DMS53 (cell line): ENCODE data around the gene TAGLN3.

ENCODE experiments used
- DNase-seq: peaks from one replicate; lab custom pipeline; 2025; lab: John Stamatoyannopoulos, UW

TAGLN3 gene

DNA sequence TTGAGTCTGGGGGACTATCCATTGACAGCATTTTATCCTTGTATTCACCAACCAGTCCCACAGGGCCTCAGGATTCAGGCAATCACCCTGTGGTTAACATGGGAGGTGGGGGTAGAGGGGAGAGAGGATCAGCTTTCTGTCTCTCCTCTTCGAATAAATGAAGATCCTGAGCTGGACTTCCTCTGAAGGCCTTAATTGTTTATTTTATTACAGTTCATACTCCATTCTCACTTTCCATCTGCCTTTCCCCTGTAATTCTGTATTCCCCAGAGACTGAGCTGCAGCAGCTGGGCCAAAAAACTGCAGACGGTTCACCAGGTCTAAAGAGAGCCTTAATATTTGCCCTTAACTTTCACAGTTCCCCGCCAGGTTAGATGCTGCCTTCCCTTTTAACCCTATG, 11.9 kb downstream of the TAGLN3 start:
- DNase-seq: no peak

- DNase-seq: no peak
These were observed 12.7 kb downstream of the TAGLN3 start for GRCh38 chr3:112011376-112011940.

- DNase-seq: no peak
These were observed 13.7 kb downstream of the TAGLN3 start for GRCh38 chr3:112012205-112012992.

GRCh38 chr3:112013058-112013783, 14.5 kb downstream of the TAGLN3 start:
- DNase-seq: peak; percentile 85

DNA sequence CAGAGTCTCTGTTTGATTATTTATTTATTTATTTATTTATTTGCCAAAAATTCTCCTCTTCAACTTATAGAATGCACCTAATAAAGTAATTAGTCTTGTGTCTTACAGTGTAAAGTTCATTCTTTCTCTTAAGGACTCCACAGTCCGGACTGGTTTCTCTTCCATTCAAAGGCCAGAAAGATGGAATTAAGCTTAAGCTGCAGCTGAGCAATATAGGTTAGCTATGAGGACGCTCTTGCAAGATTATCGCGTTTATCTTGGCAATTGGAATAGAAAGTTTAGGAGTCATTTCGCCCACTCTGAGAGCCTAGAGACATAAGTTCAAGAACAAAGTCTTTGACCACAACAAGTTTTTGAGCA, 15.0 kb downstream of the TAGLN3 start:
- DNase-seq: no peak

DNA sequence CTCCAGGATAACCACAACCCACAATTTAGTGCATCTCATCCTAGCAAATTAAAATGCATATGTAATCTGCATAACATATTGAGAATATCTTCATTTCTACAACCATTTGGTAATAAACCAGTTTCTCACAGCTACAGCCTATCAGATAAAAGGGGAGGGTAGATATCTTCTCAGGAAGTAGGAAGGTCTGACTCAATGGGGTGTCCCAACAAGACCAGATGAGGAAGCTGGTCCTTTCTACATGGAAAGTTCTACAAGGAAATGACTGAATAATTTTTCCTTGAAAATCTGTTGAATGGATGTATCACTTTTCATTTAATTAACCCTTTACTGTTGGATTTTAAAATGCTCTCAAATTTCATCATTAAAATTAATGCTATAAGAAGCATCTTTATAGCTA, 18.4 kb downstream of the TAGLN3 start:
- no peak for DNase-seq

DNA sequence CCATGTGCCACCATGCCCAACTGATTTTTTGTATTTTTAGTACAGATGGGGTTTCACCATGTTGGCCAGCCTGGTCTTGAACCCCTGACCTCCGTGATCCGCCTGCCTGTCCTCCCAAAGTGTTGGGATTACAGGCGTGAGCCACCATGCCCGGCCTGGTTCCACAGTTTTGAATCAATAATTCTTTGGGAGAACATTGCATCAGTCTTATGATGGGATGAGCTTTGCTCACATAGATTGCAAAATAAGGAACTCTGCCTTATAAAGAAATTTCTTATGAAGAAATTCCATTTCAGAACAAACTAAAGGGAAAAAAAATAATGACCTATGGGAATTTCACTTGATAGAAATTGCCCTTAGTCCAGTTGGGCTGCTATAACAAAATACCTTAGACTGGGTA, 20.0 kb downstream of the TAGLN3 start:
- DNase-seq: no peak

DNA sequence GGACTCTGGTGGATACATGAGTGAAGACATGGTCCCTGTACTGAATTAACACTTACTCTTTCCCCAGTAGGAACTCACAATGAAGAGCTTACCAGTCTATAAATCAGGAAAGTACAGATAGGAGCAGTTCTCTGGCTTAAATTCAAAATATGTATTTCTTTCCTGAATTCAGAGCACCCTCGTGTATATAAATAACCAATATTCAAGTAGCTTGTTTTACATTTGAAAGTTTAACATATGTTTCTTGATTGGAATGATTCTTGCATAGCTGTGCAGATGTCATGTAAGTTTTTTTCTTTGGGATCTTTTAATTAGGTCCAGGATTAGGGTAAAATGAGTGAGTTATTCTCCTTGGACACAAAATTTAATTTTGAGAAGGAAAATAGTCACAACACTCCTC, 21.0 kb downstream of the TAGLN3 start:
- DNase-seq: no peak

DNA sequence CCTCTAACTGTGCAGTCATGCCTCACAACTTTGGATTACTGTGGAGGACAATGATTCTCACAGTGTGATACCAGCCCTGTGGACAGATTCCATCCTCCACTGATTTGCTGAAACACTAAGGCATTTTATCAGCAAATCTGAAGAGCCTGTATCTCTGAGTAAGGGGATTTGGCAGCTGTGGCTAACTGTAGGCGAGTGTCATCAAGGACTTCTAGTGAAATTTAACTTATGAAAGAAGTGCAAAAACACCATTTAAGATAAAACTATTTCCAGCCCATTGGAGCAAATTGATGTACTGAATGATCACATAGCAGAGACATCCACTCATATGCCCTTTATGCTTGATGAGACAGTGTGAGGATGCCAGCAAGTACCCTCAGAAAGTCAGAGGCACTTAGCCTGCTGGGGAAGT, 22.0 kb downstream of the TAGLN3 start:
- DNase-seq: no peak

DNA sequence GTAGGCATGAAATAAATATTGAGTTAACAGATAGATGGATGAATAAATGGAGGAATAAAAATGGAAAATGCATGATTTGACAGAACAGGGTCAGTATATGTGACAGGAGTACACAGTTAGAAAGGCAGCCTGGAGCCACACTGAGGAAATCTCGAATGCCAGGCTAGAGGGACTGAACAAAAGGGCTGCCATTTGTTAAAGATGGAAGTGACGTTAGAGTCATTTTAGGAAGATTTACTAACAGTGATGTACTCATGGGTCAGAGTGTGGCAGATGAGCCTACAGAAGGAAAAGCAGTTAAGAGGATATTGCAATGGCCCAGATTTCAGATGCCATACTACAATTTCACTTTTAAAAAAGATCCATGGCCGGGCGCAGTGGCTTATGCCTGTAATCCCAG, 28.4 kb downstream of the TAGLN3 start:
- no peak for DNase-seq

DNA sequence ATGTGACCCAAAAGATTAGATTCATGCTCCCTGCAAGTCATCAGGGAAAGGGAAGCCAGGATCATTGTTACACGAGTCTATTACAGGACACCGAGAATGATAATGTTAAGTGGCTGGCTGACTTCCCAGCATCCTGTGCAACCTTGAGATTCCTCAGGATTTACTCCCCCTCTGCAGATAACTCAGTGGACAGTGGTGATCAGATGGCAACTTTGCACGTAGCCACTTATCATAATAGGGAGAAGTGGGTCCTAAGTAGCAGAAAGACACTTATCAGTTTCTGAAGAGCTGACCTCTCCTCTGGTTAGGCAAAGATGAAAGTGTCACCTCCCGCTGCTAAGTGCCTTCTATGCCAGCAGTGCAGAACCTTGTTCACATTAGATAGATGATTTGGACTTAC, 29.1 kb downstream of the TAGLN3 start:
- peak; percentile 36 for DNase-seq

DNA sequence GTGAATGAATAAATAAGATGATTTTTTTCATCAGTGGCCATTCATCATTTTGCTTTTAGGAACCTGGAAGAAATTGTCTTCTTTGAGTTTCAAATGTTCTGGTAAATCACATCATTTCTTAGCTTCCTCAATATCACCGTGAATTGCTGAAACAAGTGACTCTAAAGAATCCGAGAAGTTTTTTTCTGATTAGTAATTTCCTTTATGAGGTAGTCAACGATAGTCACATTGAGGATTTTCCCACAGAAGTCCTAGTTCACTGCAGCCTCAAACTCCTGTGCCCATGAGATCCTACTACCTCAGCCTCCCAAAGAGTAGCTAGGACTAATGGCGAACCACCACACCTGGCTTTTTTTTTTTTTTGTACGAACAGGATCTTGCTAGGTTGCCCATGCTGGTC, 32.2 kb downstream of the TAGLN3 start:
- DNase-seq: no peak

GRCh38 chr3:112032098-112032731, 33.5 kb downstream of the TAGLN3 start:
- no peak for DNase-seq

DNA sequence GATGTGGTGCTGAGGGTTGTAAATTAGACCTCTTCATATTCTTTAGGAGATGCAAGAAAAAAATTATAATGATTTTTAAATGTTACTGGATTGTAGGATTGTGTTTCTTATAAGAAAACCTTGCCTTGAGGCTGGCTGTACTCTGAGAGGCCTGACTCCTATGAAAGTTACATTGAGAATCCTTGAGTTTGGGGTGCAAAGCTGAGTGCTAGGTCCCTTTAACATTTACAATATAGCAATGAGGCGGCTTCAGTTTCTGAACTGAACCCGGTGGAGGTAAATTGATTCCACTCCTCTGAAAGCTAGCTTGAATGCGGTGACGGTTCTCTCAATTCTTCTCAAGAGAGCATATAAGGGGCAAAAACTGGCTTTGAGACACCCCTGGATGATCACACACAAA, 35.7 kb downstream of the TAGLN3 start, which contains the start of gene TMPRSS7:
Gene TMPRSS7, plus strand, starts transcription at position 301 of the 400 bp plus-strand sequence. CDS start 110 bp downstream, outside the sequence.
- no peak for DNase-seq

- no peak for DNase-seq
These were observed 36.5 kb downstream of the TAGLN3 start for GRCh38 chr3:112035241-112035640.

- DNase-seq: peak; percentile 15
These were observed 38.5 kb downstream of the TAGLN3 start for GRCh38 chr3:112037194-112037593.

DNA sequence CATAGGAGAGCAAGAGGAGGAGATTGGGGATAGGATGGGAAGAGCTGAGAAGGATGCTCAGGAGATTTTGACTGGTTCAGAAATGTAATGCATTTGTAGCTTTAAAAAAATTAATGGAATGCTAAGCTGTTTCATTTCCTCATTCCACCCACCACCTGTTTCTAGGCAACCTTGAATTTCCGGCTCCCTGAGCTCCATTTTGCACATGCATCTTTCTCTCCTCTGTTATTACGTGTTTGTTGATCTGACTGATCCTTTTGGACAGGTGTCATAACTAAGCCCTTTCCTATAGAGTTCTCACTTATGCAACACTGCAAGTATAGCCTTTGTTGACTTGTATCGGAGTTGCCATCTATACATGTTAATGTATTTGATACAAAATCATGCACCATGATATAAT, 40.1 kb downstream of the TAGLN3 start:
- DNase-seq: peak; percentile 90

DNA sequence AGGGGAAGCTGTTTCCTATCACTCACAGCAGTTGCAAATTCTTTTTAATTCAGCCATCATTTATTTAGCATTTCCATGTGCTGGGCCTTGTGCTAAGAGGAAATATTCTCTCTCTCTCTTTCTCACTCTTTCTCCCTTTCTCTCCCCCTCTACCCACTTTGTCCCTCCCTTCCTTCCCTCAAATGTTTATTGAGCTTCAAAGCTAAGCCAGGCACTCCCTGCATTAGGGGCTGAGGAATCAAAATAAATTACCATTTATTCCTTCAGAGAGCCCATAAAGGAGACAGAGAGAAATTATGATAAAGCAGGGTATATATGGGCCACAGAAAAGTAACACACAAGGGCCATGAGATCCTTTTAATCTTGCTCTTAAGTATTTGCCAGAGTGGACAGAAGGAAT, 42.6 kb downstream of the TAGLN3 start:
- no peak for DNase-seq

- peak; percentile 98 for DNase-seq
These were observed 44.1 kb downstream of the TAGLN3 start for GRCh38 chr3:112042842-112043280.

GRCh38 chr3:112043621-112044201, 45.0 kb downstream of the TAGLN3 start:
- DNase-seq: peak; percentile 90

- DNase-seq: no peak
These were observed 47.9 kb downstream of the TAGLN3 start for GRCh38 chr3:112046599-112046998.

- DNase-seq: no peak
These were observed 48.5 kb downstream of the TAGLN3 start for GRCh38 chr3:112047264-112047663.
